K562 (cell line): ENCODE measurements around the gene PKP1.

Experiments
- ARID4B ChIP-seq: sonication (generic); formaldehyde crosslinking; IDR thresholded peaks from 2 replicates; pipeline ENCODE4 v1.8.0; 2022; ENCODE audit warnings: mild to moderate bottlenecking, missing genetic modification reagents
- FOXP4 ChIP-seq: sonication (generic); formaldehyde crosslinking; IDR thresholded peaks from 2 replicates; pipeline ENCODE4 v1.8.0; 2022; ENCODE audit warnings: mild to moderate bottlenecking, missing genetic modification reagents, borderline replicate concordance
- IRF2 ChIP-seq: sonication (generic); formaldehyde crosslinking; IDR thresholded peaks from 2 replicates; pipeline ENCODE4 v1.8.1; 2022; ENCODE audit warnings: mild to moderate bottlenecking, missing genetic modification reagents
- KDM5B ChIP-seq: fragments of 200-600 bp; sonication (generic); IDR thresholded peaks from 2 replicates; pipeline ENCODE4 v1.6.1; 2012; ENCODE audit warnings: low read depth, mild to moderate bottlenecking, moderate library complexity, low read length, control low read depth, inconsistent platforms; ENCODE audit not compliant: insufficient replicate concordance
- POLR2AphosphoS5 ChIP-seq: IDR thresholded peaks from 2 replicates; pipeline ENCODE4 v1.6.1; 2011; ENCODE audit warnings: mild to moderate bottlenecking, low read depth, low read length, moderate library complexity; ENCODE audit not compliant: control insufficient read depth, insufficient read depth
- RAD21 ChIP-seq, 2 experiments: fragments of 250-450 bp in 1 of 2; fragments of 450-650 bp in 1 of 2; sonication (Bioruptor Pico) in 1 of 2; formaldehyde crosslinking in 1 of 2; IDR thresholded peaks in 1 of 2; conservative IDR thresholded peaks in 1 of 2; 2 replicates each; pipeline versions ENCODE4 v1.4.0 to v1.8.0; 2020 to 2022; ENCODE audit warnings: mild to moderate bottlenecking in 2 of 2, moderate library complexity in 1 of 2
- ZNF324 ChIP-seq: fragments of 250-450 bp; sonication (Bioruptor Pico); IDR thresholded peaks from 2 replicates; pipeline ENCODE4 v1.4.0; 2020; ENCODE audit warnings: mild to moderate bottlenecking
- ZNF639 ChIP-seq, 2 experiments: fragments of 200-800 bp in 1 of 2; sonication (Bioruptor generic) in 1 of 2; sonication (generic) in 1 of 2; formaldehyde crosslinking in 1 of 2; IDR thresholded peaks in 1 of 2; conservative IDR thresholded peaks in 1 of 2; 2 replicates each; pipeline versions ENCODE4 v1.5.0 to v1.6.1; 2016 to 2020; ENCODE audit warnings: missing compliant biosample characterization in 1 of 2, missing genetic modification characterization in 1 of 2, missing genetic modification reagents in 1 of 2
- TF ChIP-seq, protein P1 (sequence below), 3 experiments: IDR thresholded peaks in 2 of 3; conservative IDR thresholded peaks in 1 of 3; 2 replicates each; pipeline ENCODE4 v1.5.1; 2011 to 2012; ENCODE audit warnings: low read length in 3 of 3, mild to moderate bottlenecking in 3 of 3, control low read depth in 2 of 3, improper control_type of control experiment in 1 of 3, inconsistent platforms in 1 of 3, low read depth in 1 of 3, mixed read lengths in 1 of 3, moderate library complexity in 1 of 3; ENCODE audit not compliant: insufficient read depth in 2 of 3
- TF ChIP-seq, protein P2 (sequence below): fragments of 450-650 bp; IDR thresholded peaks from 2 replicates; pipeline ENCODE4 v1.6.1; 2016; ENCODE audit warnings: antibody characterized with exemption

GRCh38 chr1:201299968-201300367 is 16.7 kb downstream of the PKP1 start:
- TF ChIP-seq KDM5B (no peak), ZNF639 (CRISPR knock-in tag; conservative IDR thresholded peaks at IDR 0.05 in 1 of 2, IDR thresholded peaks at IDR 0.05 in 1 of 2) (no peak), IRF2 (CRISPR knock-in tag) (no peak), POLR2AphosphoS5 (no peak), RAD21 (CRISPR knock-in tag; conservative IDR thresholded peaks at IDR 0.05 in 1 of 2, IDR thresholded peaks at IDR 0.05 in 1 of 2) (no peak), FOXP4 (CRISPR knock-in tag) (no peak), ARID4B (CRISPR knock-in tag) (no peak), ZNF324 (no peak)
- TF ChIP-seq, protein P1, sequence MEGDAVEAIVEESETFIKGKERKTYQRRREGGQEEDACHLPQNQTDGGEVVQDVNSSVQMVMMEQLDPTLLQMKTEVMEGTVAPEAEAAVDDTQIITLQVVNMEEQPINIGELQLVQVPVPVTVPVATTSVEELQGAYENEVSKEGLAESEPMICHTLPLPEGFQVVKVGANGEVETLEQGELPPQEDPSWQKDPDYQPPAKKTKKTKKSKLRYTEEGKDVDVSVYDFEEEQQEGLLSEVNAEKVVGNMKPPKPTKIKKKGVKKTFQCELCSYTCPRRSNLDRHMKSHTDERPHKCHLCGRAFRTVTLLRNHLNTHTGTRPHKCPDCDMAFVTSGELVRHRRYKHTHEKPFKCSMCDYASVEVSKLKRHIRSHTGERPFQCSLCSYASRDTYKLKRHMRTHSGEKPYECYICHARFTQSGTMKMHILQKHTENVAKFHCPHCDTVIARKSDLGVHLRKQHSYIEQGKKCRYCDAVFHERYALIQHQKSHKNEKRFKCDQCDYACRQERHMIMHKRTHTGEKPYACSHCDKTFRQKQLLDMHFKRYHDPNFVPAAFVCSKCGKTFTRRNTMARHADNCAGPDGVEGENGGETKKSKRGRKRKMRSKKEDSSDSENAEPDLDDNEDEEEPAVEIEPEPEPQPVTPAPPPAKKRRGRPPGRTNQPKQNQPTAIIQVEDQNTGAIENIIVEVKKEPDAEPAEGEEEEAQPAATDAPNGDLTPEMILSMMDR (IDR thresholded peaks at IDR 0.05 in 2 of 3, conservative IDR thresholded peaks at IDR 0.05 in 1 of 3; ENCODE audit: insufficient read depth in 2 of 3, low read depth in 1 of 3, low read length in 3 of 3), result no peak
- TF ChIP-seq, protein P2, sequence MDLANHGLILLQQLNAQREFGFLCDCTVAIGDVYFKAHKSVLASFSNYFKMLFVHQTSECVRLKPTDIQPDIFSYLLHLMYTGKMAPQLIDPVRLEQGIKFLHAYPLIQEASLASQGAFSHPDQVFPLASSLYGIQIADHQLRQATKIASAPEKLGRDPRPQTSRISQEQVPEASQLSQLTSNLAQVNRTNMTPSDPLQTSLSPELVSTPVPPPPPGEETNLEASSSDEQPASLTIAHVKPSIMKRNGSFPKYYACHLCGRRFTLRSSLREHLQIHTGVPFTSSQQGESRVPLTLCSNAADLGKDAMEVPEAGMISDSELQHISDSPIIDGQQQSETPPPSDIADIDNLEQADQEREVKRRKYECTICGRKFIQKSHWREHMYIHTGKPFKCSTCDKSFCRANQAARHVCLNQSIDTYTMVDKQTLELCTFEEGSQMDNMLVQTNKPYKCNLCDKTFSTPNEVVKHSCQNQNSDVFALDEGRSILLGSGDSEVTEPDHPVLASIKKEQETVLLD, result no peak
